Body of pancreas (tissue), 4 donors: Measurements from ENCODE around the gene TMEM151B.

Source experiments
- POLR2A ChIP-seq, 3 donors: fragments of 450-650 bp; IDR thresholded peaks; one replicate each; pipeline ENCODE4 v1.6.1; 2016; ENCODE audit warnings: antibody characterized with exemption in 3 of 3, mild to moderate bottlenecking in 2 of 3
- TF ChIP-seq, protein P1 (sequence below), 7 experiments: fragments of 450-650 bp in 4 of 7; fragments of 200-600 bp in 3 of 7; sonication (generic) in 3 of 7; IDR thresholded peaks; one replicate each; pipeline ENCODE4 v1.5.1; 2016 to 2019; ENCODE audit warnings: antibody characterized with exemption in 7 of 7

DNA sequence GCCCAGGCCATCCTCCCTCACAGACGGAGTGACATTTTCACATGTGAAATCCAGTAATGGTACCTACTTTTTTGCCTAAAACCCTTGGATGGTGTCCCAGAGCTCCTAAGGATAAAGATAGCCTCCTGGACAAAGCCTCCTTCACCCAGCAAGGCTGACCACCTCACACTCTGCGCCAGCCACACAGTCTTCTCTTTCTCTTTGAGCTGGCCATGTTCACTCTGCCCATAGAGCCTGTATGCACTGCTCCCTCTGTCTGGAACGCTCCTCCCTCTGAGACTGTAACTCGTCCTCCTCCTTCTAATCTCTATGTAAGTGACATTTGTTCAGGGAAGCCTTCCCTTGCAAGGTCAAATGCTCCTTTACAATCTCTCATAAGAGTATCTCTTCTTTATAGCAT, 14.6 kb downstream of the TMEM151B start:
- TF ChIP-seq, protein P1, sequence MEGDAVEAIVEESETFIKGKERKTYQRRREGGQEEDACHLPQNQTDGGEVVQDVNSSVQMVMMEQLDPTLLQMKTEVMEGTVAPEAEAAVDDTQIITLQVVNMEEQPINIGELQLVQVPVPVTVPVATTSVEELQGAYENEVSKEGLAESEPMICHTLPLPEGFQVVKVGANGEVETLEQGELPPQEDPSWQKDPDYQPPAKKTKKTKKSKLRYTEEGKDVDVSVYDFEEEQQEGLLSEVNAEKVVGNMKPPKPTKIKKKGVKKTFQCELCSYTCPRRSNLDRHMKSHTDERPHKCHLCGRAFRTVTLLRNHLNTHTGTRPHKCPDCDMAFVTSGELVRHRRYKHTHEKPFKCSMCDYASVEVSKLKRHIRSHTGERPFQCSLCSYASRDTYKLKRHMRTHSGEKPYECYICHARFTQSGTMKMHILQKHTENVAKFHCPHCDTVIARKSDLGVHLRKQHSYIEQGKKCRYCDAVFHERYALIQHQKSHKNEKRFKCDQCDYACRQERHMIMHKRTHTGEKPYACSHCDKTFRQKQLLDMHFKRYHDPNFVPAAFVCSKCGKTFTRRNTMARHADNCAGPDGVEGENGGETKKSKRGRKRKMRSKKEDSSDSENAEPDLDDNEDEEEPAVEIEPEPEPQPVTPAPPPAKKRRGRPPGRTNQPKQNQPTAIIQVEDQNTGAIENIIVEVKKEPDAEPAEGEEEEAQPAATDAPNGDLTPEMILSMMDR (IDR thresholded peaks at IDR 0.05) = no peak
- TF ChIP-seq POLR2A (IDR thresholded peaks at IDR 0.05) = no peak
